ENCODE measurements around the gene ATP2C1.

GRCh38 chr3:130948929-130949328 lies 55.0 kb downstream of the ATP2C1 start:
- TF ChIP-seq CTCF (IDR thresholded peaks at IDR 0.05) (no peak), EZH2 (IDR thresholded peaks at IDR 0.05) (no peak)
